GM19025 (cell line): ENCODE data around the gene TTBK1.

Experiments
- ATAC-seq: cut with Tn5 transposase; IDR thresholded peaks from one replicate; pipeline ENCODE4 v1.9.1; 2021; ENCODE audit warnings: mild to moderate bottlenecking, low read depth, moderate library complexity; ENCODE audit not compliant: unreplicated experiment

The TTBK1 gene

GRCh38 chr6:43242908-43243663 lies at the start of gene TTBK1:
Gene TTBK1, plus strand, starts transcription at chr6:43243481. Its CDS starts 3,180 bp downstream, at chr6:43246661.
- no peak for ATAC-seq

GRCh38 chr6:43193929-43194328 lies 49.4 kb upstream of the TTBK1 start:
- ATAC-seq: no peak

- ATAC-seq: no peak
Observed at GRCh38 chr6:43196337-43196736, 46.9 kb upstream of the TTBK1 start.

- ATAC-seq: no peak
Observed at GRCh38 chr6:43199912-43200311, 43.4 kb upstream of the TTBK1 start.

GRCh38 chr6:43200541-43200940 lies 42.7 kb upstream of the TTBK1 start:
- no peak for ATAC-seq

- no peak for ATAC-seq
Observed at GRCh38 chr6:43202451-43202850, 40.8 kb upstream of the TTBK1 start.

GRCh38 chr6:43203029-43203717 lies 40.1 kb upstream of the TTBK1 start:
- no peak for ATAC-seq

GRCh38 chr6:43203718-43204095 lies 39.6 kb upstream of the TTBK1 start:
- no peak for ATAC-seq

GRCh38 chr6:43204271-43205105 lies 38.8 kb upstream of the TTBK1 start:
- ATAC-seq: no peak

GRCh38 chr6:43205849-43206248 lies 37.4 kb upstream of the TTBK1 start:
- ATAC-seq: no peak

- ATAC-seq: no peak
Observed at GRCh38 chr6:43207286-43207685, 36.0 kb upstream of the TTBK1 start.

GRCh38 chr6:43211955-43212354 lies 31.3 kb upstream of the TTBK1 start:
- no peak for ATAC-seq

GRCh38 chr6:43213431-43213830 lies 29.9 kb upstream of the TTBK1 start:
- no peak for ATAC-seq

GRCh38 chr6:43215066-43215465 lies 28.2 kb upstream of the TTBK1 start:
- no peak for ATAC-seq

- ATAC-seq: no peak
Observed at GRCh38 chr6:43216200-43216599, 27.1 kb upstream of the TTBK1 start.

GRCh38 chr6:43217351-43217750 lies 25.9 kb upstream of the TTBK1 start:
- no peak for ATAC-seq

- ATAC-seq: no peak
Observed at GRCh38 chr6:43219119-43219518, 24.2 kb upstream of the TTBK1 start.

GRCh38 chr6:43219814-43220213 lies 23.5 kb upstream of the TTBK1 start:
- ATAC-seq: no peak

GRCh38 chr6:43220439-43220951 lies 22.8 kb upstream of the TTBK1 start:
- no peak for ATAC-seq

- no peak for ATAC-seq
Observed at GRCh38 chr6:43221046-43221972, 22.0 kb upstream of the TTBK1 start.
